ENCODE results near the gene FGF2.
"Not testable (repeated sequence)": the region's sequence is repeated elsewhere in the genome, so short reads cannot be mapped to it uniquely, and the experiment has no call there.

The FGF2 gene

DNA sequence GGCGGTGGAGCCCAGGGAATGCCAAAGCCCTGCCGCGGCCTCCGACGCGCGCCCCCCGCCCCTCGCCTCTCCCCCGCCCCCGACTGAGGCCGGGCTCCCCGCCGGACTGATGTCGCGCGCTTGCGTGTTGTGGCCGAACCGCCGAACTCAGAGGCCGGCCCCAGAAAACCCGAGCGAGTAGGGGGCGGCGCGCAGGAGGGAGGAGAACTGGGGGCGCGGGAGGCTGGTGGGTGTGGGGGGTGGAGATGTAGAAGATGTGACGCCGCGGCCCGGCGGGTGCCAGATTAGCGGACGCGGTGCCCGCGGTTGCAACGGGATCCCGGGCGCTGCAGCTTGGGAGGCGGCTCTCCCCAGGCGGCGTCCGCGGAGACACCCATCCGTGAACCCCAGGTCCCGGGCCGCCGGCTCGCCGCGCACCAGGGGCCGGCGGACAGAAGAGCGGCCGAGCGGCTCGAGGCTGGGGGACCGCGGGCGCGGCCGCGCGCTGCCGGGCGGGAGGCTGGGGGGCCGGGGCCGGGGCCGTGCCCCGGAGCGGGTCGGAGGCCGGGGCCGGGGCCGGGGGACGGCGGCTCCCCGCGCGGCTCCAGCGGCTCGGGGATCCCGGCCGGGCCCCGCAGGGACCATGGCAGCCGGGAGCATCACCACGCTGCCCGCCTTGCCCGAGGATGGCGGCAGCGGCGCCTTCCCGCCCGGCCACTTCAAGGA, at the start of gene FGF2:
FGF2 (plus strand) TSS at position 279 of the 705 bp plus-strand sequence; CDS start at position 623, 344 bp downstream.
- DNase-seq (ENCODE audit: low read depth in 2 of 2): no peak

DNA sequence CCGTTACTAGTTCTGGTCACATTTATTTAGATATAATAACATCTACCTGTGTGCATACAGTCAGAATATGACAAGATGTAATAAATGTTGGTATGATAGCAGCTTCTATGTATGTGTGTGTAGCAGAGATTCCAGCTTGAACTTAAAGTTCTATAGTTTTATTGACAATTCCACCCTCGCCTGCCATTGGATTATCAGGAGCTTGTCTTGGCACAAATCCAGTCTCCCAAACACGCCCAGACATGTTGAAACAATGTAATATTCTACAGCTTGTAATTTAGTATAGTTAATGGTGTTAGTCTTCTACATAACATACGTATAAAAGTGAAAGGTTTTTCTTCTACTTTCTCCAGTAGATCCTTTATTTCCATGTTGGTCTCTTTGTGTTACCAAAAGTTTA, 49.7 kb upstream of the FGF2 start:
- DNase-seq (ENCODE audit: low read depth in 2 of 2): no peak

DNA sequence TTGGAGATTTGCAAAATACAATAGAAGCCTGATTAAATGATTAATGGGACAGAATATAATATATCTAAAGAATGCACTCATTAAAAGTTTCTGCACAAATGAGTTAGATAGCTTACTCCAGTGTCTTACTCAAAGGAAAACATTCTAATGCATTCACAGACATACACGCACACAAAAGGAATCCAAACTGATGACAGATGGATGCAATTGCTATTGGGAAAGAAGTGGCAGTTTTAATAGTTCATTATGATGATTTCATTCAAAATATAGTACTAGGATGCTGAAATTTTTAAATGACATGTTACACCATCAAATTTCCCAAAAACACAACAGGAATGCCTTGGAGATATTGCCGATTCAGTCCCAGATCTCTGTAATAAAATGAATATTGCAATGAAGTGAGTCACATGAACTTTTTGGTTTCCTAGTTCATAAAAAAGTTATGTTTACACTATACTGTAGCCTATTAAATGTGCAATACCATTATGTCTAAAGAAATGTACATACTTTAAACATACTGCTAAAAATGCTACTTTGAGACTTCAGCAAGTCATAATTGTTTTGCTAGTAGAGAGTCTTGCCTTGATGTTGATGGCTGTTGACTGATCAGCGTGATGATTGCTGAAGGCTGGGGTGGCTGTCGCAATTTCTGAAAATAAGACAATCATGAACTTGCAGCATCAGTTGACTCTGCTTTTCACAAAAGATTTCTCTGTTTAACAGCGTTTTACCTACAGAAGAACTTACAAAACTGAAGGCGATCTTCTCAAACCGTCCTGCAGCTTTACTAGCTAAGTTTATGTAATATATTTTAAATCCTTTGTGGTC, 48.6 kb upstream of the FGF2 start:
- no peak for DNase-seq (ENCODE audit: low read depth in 2 of 2)

DNA sequence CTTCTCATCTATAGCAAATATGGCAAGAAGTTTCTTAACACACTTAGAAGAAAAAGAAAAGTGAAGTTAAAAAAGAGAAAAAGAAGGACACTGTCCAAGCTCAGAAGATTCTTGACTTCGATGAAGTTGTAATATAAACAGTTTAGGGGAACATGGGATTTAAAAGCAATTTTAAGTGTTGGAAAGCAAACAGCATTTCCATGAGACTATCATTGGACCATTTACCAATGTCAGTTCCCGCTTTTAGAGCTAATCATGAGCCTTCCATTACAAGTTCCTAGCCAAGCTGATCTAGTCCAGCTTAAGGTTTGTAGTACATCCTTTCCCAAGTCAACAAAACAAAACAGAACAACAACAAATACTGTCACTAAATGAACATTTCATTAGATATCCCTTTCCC, 45.1 kb upstream of the FGF2 start:
- no peak for DNase-seq (ENCODE audit: low read depth in 2 of 2)

DNA sequence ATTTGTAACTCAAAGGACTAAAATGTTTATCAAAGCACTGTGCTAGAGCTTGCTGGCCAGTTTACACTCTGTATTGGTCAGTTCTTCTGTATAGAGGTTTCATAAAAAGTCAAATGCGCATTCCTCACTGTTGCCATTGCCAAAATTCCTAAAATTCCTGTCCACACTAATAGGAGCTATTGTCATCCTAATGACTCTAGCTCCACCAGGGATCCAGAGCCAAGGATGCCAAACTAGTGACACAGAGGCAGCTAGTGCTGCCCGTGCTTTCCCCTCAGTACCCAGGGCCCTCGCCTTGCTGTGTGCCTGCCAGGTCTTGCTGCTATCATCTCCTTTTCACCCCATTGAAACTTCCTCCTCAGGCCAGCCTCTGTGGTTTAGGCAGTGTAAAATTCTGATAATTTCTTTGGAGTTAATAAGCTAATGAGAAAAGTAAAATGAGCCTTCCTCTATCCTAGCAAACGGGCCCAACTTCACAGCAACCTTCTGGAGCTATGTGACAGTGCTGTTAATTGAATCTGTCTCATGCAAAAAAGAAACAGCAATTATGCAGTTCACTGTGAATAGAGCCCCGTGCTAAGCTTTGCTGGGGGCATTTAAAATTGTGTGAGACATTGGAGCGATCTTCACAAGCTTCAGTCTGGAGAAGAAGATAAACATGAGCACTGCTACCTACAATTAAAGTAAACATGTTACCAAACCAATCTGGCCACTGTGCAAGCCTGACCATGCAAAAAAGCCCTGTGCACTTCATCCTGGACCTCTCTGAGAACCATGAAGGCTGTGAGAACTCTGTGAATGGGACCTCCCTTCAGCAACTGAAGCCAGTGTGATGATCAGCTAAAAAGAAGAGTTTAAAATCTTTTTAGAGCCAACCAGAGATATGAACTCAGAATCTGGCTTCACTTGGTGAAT, 43.1 kb upstream of the FGF2 start:
- no peak for DNase-seq (ENCODE audit: low read depth in 2 of 2)

DNA sequence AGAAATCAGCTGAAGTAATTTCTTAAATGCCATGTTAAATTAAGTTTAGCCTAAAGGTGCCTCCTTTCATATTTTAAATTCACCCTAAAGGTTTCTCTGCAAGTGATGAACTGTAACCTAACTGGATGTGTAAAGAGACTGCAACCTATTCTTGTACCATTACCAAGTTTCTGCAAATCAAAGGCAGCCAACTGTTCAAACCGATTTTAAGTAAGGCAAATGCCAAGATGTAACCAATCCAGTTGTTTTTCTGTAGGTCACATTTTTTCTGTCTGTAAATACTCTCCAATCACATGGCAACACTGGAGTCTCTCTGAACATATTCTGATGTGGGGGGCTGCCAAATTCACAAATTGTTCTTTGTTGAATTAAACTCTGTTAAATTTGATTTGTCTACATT, 42.4 kb upstream of the FGF2 start:
- no peak for DNase-seq (ENCODE audit: low read depth in 2 of 2)

DNA sequence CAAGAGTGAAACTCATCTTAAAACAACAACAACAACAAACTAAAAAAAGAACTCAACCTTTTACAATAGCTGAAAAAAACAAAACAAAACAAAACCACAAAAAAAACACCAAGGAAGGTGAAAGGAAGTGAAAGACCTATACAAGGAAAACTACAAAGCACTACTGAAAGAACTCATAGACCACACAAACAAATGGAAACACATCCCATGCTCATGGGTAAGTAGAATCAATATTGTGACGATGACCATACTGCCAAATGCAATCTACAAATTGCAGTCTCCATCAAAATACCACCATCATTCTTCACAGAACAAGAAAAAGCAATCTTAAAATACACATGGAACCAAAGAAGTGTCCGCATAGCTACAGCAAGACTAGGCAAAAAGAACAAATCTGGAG, 41.5 kb upstream of the FGF2 start:
- DNase-seq (ENCODE audit: low read depth in 2 of 2): no peak

DNA sequence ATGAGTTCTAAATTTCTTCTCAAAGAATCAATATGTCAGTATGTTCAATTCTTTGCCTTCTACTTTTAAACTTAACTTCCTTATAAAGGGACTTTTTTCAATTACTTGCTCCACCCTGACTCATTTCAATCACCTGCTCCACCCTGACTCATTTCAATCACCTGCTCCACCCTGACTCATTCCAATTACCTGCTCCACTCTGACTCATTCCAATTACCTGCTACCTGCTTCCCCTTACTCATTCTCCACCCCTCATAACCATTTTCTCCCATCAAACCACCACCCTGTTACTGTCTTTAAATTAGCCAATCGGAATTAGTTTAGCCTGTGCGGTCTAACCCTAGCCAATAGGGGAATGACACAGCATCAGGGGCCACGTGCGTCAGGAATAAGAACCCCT, 40.3 kb upstream of the FGF2 start:
- not testable (repeated sequence) for DNase-seq (ENCODE audit: low read depth in 2 of 2)

DNA sequence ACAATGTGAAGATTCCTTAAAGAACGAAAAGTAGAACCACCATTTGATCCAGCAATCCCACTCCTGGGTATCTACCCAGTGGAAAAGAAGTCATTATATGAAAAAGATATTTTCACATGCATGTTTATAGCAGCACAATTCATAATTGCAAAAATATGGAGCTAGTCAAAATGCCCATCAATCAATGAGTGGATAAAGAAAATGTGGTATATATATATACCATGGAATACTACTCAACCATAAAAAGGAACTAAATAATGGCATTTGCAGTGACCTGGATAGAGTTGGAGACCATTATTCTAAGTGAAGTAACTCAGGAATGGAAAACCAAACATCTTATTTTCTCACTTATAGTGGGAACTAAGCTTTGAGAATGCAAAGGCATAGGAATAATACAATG, 39.7 kb upstream of the FGF2 start:
- not testable (repeated sequence) for DNase-seq (ENCODE audit: low read depth in 2 of 2)

DNA sequence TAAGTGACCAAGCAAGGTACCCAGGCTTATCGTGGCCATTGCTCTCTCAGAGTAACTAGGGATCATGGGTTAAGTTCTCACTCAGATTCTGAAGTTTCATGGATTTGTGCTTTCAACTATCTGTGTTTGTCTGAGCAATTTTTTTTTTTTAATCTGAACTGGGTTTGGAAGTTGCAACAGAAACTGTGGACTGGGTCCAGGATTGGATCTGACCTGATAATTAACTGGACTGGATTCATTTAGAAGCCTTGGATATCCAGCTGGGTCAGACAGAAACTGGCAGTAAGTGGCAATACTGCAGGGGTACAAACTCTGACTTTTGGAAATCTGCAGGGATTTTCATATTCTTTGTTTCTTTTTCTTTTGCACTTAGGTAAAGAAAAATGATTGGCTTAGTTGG, 38.7 kb upstream of the FGF2 start:
- no peak for DNase-seq (ENCODE audit: low read depth in 2 of 2)

DNA sequence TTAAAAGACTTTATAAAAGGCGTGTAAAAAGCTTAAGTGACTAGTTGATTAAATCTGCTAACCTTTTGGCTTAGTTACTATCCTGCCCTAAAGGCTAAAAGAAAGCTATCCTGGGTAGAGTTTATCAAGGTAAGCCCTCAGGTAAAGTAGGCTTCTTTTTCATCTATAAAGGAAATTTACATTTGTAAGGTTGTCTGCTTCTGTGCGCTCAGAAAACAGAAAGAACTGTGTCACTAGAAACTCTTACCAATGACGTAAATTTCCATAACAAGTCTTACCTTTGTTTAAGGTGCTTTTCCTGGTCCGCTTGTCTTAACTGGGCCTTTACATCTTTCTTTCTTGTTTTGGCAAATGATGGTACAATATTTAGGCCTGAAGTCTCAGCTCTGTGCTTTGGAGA, 37.7 kb upstream of the FGF2 start:
- DNase-seq (ENCODE audit: low read depth in 2 of 2): no peak

DNA sequence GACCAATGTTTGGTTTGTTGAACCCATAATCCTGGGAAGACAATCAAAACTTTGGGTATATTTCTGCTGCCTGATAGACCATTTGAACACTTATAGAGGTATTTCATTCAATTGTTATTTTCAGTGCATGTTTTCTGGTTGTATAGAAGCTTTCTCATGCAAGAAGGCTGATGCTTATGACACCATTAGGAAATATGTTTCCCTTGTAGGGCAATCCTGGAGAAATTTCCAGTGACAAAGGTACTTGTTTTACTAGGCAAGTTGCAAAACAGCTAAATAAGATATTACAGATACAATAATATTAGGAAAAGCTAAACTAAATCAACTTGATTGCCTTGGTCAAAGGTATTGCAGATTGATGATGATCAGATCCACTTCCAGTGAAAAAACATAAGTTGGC, 32.8 kb upstream of the FGF2 start:
- no peak for DNase-seq (ENCODE audit: low read depth in 2 of 2)

DNA sequence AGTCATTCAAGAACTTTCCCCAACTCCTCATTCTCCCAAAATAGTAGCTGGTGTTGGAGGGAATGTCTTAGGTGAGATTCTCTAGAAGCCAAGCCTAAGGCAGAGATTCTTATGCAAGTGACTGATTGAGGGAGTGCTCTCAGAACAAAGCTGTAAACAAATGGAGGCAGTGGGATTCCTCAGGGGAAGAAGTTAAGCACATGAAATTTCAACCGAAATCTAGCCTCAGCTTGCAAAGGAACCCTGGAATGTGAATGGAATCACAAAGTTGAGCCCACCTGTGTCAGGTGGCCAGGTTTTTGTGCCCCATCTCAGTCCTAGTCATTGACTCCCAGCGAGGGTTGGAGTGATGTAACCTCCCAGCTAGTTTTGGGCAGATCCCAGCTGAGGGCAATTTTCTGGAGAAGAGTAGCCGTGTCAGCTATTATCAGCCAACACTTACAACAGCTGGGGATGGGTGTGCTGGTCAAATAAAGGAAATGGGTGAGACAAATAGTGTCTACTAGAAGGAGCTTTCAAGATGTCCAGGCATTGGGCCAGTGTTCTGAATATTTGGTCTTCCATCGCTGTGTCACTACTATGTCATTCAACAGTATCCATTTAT, 29.7 kb upstream of the FGF2 start:
- DNase-seq (ENCODE audit: low read depth in 2 of 2): no peak

DNA sequence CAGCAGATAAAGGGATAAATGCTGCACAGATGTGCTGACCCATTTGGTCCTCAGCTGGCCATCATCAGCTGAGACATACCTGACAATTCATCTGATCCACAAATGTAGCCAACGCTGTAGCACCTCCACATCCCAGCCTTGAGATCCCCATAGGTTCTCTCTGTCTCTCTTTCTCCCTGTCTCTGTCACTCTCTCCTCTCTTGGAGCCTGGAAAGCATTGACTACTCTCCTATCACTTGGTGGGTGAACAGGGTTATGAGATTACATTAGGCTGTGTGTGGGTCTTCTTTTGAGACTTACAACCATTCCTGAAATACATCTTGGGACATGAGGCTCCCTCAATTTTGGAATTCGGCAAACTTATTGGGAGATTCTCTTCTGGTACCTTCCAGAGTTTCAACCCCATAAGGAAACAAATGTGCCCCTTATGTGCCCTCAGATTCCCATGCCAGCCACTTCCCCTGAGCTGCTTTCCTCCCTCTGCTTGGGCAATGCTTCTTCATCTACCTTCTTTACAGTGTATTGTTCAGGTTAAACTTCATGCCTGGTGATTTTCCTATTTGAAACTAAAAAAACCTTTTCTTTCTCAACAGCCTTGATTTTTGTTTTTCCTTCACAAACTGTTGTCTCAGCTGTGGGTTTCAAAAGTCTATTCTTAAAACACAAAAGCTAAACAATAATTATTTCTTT, 29.1 kb upstream of the FGF2 start:
- no peak for DNase-seq (ENCODE audit: low read depth in 2 of 2)

DNA sequence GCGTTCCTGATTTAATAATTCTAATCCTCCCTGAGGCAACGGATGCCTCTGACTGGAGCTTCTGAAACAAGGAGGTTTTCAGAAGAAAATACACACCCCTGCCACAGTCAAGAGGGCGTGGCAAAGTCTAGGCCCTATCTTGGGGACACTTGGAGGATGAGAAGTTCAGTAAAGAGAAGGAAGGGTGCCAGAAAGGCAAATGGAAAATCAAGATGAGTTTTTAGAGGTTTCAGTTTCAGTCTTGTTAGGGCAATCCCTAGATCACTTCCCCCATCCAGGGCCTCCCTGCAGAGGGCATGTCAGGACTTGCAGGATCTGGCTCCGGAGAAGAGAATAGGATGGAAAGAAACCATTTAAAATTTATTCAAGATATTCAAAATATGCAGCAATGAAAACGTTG, 28.5 kb upstream of the FGF2 start:
- no peak for DNase-seq (ENCODE audit: low read depth in 2 of 2)

DNA sequence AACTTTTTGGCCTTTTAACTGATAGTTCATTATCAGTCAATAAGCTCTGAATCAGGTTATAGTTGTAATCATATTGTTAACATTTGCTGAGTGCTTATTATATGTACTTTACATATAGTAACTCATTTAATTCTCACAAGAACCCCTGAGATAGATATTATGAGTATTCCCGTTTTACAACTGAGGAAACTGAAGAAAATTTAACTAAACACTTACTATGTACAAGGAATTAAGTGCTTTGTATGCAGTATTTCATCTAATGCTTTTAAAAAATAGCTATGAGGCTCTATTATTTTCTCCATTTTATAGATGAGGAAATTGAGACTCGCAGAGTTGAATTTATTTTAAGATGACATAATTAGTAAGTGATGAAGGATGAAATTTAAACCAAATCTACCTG, 27.7 kb upstream of the FGF2 start:
- no peak for DNase-seq (ENCODE audit: low read depth in 2 of 2)

DNA sequence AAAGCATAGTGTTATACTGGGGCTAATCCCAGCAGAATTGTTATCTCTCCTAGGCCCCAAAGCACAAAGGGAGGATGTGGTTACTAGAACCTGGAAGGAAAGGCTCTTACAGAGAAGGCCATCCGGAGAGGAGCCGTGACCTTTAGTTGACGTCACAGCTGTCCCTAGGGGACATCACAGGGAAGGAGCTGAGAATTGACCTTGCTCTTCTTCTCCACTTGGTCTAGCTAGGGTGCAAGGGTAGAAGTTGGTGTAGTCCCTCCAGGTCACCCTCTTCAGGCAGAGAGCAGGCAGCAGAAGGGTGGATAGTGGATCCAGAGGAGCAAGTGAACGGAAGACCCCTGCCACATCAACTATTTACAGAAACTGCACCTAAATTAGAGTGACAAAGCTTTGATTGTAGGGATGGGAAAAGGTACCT, 22.8 kb upstream of the FGF2 start:
- DNase-seq (ENCODE audit: low read depth in 2 of 2): no peak

DNA sequence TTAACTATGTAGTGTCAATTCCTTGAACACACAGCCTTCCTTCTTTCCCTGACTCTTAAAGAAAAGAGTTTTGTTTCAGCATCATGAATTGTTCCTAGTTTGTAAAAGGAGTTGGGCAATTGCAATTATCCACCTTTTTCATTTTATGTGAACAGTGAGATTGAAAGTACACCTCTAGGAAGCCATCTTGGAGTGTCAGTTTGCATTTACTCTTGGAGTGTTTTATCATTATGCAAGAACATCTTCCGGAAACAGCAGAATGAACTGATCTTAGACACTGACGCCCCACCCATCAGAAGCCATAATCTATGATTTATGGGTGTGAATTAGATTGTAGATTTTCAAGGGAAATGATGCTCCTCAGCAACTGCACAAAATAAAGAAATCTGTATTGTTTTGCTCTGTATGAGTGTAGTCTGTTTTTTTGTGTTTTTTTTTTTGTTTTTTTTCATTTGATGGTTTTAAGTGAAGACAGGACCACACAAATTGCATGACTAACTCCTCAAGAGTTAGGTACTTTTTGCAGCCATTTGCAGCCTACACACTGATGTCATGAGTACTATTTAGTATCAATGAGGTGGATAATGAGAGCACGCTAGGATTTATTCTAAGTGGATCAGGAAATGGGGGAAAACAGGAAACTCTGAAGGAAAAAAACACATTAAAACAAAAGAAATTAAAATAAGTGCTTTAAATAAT, 19.5 kb upstream of the FGF2 start:
- no peak for DNase-seq (ENCODE audit: low read depth in 2 of 2)

DNA sequence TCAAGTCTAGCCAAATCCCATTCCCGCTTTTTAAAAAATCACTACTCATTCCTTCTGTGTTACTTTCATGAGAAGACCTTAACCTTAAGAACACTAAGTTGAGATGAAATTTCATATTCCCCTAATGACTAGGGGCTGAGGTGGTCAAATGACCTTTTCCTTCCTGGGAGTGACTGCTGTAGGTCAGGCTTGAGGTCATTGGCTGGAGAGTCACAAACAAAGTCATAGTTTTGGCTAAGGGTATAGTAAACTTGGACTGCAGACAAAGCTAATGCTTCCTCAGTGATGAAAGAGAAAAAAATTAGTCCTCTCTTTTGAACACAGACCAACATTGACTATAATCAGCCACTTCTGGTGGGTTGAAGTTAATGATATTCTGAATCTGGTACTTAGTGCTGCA, 16.0 kb upstream of the FGF2 start:
- no peak for DNase-seq (ENCODE audit: low read depth in 2 of 2)

DNA sequence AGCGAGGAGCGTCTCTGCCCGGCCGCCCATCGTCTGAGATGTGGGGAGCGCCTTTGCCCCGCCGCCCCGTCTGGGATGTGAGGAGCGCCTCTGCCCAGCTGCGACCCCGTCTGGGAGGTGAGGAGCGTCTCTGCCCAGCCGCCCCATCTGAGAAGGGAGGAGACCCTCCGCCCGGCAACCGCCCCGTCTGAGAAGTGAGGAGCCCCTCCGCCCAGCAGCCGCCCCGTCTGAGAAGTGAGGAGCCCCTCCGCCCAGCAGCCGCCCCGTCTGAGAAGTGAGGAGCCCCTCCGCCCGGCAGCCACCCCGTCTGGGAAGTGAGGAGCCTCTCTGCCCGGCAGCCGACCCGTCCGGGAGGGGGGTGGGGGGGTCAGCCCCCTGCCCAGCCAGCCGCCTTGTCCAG, 14.8 kb upstream of the FGF2 start:
- DNase-seq (ENCODE audit: low read depth in 2 of 2): not testable (repeated sequence)

DNA sequence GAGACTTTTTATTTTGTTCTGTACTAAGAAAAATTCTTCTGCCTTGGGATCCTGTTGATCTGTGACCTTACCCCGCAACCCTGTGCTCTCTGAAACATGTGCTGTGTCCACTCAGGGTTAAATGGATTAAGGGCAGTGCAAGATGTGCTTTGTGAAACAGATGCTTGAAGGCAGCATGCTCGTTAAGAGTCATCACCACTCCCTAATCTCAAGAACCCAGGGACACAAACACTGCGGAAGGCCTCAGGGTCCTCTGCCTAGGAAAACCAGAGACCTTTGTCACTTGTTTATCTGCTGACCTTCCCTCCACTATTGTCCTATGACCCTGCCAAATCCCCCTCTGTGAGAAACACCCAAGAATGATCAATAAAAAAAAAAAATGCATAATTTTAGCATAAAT, 13.8 kb upstream of the FGF2 start:
- not testable (repeated sequence) for DNase-seq (ENCODE audit: low read depth in 2 of 2)
